HCT116 (cell line): ENCODE results near the gene ZNF568. TPM values are rescaled to one million over a fixed set of nuclear protein-coding genes. Genes with fewer than 3 reads are reported as not detected.

Experiments used
- ATAC-seq: fragments of 200-7000 bp; cut with Tn5 transposase; 2 replicates; pipeline ENCODE4 v1.9.1; 2020; ENCODE audit warnings: mild to moderate bottlenecking, moderate library complexity
- BruUV-seq: library from RNA; stranded (reverse); fragments of 400-500 nt; replicated peaks from 2 replicates; lab custom pipeline; 2021; lab: Mats Ljungman, UMichigan
- CTCF ChIA-PET: fragments of 300-600 bp; sonication (Branson Sonifier 250); formaldehyde crosslinking; loops from one replicate; lab custom pipeline; 2021; ENCODE audit warnings: antibody characterized with exemption; lab: Charles Lee
- POLR2A ChIA-PET: fragments of 300-600, 350-600 bp; sonication (Branson Sonifier 250); formaldehyde crosslinking; loops from one replicate; lab custom pipeline; 2021; ENCODE audit warnings: antibody characterized with exemption; lab: Charles Lee
- RAD21 ChIA-PET, 2 experiments: fragments of 300-600 bp; sonication (Branson Sonifier 250); formaldehyde crosslinking; loops; one replicate each; lab custom pipeline; 2023; ENCODE audit warnings: low total read pairs in 2 of 2; ENCODE audit not compliant: uncharacterized antibody in 2 of 2, unreplicated experiment in 2 of 2, low non-redundant PET in 1 of 2; lab: Charles Lee
- DNase-seq: peaks from one replicate; pipeline ENCODE4 v3.0.0-alpha.2; 2010; ENCODE audit warnings: low read depth, low spot score
- H2AFZ ChIP-seq: fragments of 200-600 bp; shearing (Covaris generic), sonication (generic); 2 replicates; pipeline ENCODE4 v1.6.1; 2017; ENCODE audit warnings: low read depth, mixed run types, mixed read lengths, antibody characterized with exemption, low read length; ENCODE audit not compliant: poor library complexity, severe bottlenecking
- H3K27ac ChIP-seq: 2 replicates; pipeline ENCODE4 v1.5.1; 2012; ENCODE audit warnings: low read depth, low read length
- H3K27me3 ChIP-seq: fragments of 200-600 bp; sonication (generic); 2 replicates; pipeline ENCODE4 v1.6.1; 2016; ENCODE audit warnings: mixed run types, low read length, mixed read lengths; ENCODE audit not compliant: insufficient read depth
- H3K36me3 ChIP-seq, 2 experiments: fragments of 200-500 bp in 1 of 2; fragments of 200-600 bp in 1 of 2; sonication (Bioruptor generic) in 1 of 2; sonication (generic) in 1 of 2; 2 replicates each; pipeline versions ENCODE4 v1.5.1 to v1.6.1; 2014 to 2016; ENCODE audit warnings: low read length in 2 of 2, inconsistent platforms in 1 of 2, mixed read lengths in 1 of 2, mixed run types in 1 of 2; ENCODE audit not compliant: insufficient read depth in 2 of 2, control insufficient read depth in 1 of 2
- H3K4me1 ChIP-seq, 2 experiments: fragments of 200-600 bp in 1 of 2; sonication (generic) in 1 of 2; 2 replicates each; pipeline versions ENCODE4 v1.5.1 to v1.6.1; 2012 to 2017; ENCODE audit warnings: low read length in 2 of 2, inconsistent platforms in 1 of 2, mild to moderate bottlenecking in 1 of 2, mixed read lengths in 1 of 2, mixed run types in 1 of 2, moderate library complexity in 1 of 2; ENCODE audit not compliant: insufficient read depth in 2 of 2, control insufficient read depth in 1 of 2
- H3K4me2 ChIP-seq: fragments of 200-600 bp; sonication (generic); 2 replicates; pipeline ENCODE4 v1.6.1; 2017; ENCODE audit warnings: mixed run types, low read length, mixed read lengths
- H3K4me3 ChIP-seq, 2 experiments: fragments of 200-600 bp in 1 of 2; sonication (generic) in 1 of 2; replicated peaks in 1 of 2; 2 replicates each; pipeline ENCODE4 v1.5.1; 2011 to 2016; ENCODE audit warnings: low read length in 2 of 2, control low read depth in 1 of 2, low read depth in 1 of 2, mild to moderate bottlenecking in 1 of 2, mixed read lengths in 1 of 2, mixed run types in 1 of 2
- H3K79me2 ChIP-seq: fragments of 200-600 bp; sonication (generic); 2 replicates; pipeline ENCODE4 v1.6.1; 2017; ENCODE audit warnings: mild to moderate bottlenecking, mixed run types, low read length, moderate library complexity, mixed read lengths; ENCODE audit not compliant: insufficient read depth
- H3K9ac ChIP-seq: fragments of 200-600 bp; sonication (generic); 2 replicates; pipeline ENCODE4 v1.6.1; 2016; ENCODE audit warnings: low read length, mixed read lengths
- H3K9me2 ChIP-seq: fragments of 200-600 bp; sonication (generic), shearing (Covaris generic); 2 replicates; pipeline ENCODE4 v1.6.1; 2017; ENCODE audit warnings: mixed run types, mild to moderate bottlenecking, moderate library complexity; ENCODE audit not compliant: insufficient read depth
- H3K9me3 ChIP-seq, 2 experiments: fragments of 200-500 bp in 1 of 2; fragments of 200-600 bp in 1 of 2; sonication (Bioruptor generic) in 1 of 2; sonication (generic) in 1 of 2; 2 replicates each; pipeline ENCODE4 v1.6.1; 2014 to 2017; ENCODE audit warnings: low read length in 2 of 2, mixed read lengths in 2 of 2, inconsistent platforms in 1 of 2, low read depth in 1 of 2, mild to moderate bottlenecking in 1 of 2, mixed run types in 1 of 2, moderate library complexity in 1 of 2; ENCODE audit not compliant: control insufficient read depth in 1 of 2, insufficient read depth in 1 of 2
- H4K20me1 ChIP-seq: fragments of 200-600 bp; sonication (generic), shearing (Covaris generic); 2 replicates; pipeline ENCODE4 v1.6.1; 2017; ENCODE audit warnings: mixed run types, mild to moderate bottlenecking, moderate library complexity; ENCODE audit not compliant: insufficient read depth
- CBX3 ChIP-seq: IDR thresholded peaks from 2 replicates; pipeline ENCODE4 v1.6.1; 2012; ENCODE audit warnings: low read depth
- CEBPB ChIP-seq: IDR thresholded peaks from 2 replicates; pipeline ENCODE4 v1.6.1; 2012; ENCODE audit warnings: low read depth
- EGR1 ChIP-seq: IDR thresholded peaks from 2 replicates; pipeline ENCODE4 v1.6.1; 2012; ENCODE audit warnings: low read depth
- ELF1 ChIP-seq: IDR thresholded peaks from 2 replicates; pipeline ENCODE4 v1.6.1; 2012; ENCODE audit warnings: low read depth, borderline replicate concordance
- EZH2 ChIP-seq: fragments of 200-600 bp; sonication (generic); IDR thresholded peaks from 2 replicates; pipeline ENCODE4 v1.6.1; 2017; ENCODE audit warnings: antibody characterized with exemption, mixed run types
- EZH2phosphoT487 ChIP-seq: fragments of 200-600 bp; IDR thresholded peaks from 2 replicates; pipeline ENCODE4 v1.6.1; 2018; ENCODE audit warnings: antibody characterized with exemption, borderline replicate concordance
- FOSL1 ChIP-seq: IDR thresholded peaks from 2 replicates; pipeline ENCODE4 v1.6.1; 2012; ENCODE audit warnings: low read depth
- JUND ChIP-seq: IDR thresholded peaks from 2 replicates; pipeline ENCODE4 v1.6.1; 2012
- POLR2A ChIP-seq: IDR thresholded peaks from 2 replicates; pipeline ENCODE4 v1.7.0; 2011; ENCODE audit warnings: borderline replicate concordance; ENCODE audit not compliant: insufficient read depth, insufficient read length; ENCODE audit errors: extremely low read depth
- POLR2AphosphoS5 ChIP-seq: IDR thresholded peaks from 2 replicates; pipeline ENCODE4 v1.6.1; 2011; ENCODE audit warnings: mild to moderate bottlenecking, low read depth, low read length, moderate library complexity
- RAD21 ChIP-seq: IDR thresholded peaks from 2 replicates; pipeline ENCODE4 v1.6.1; 2012; ENCODE audit warnings: low read depth, mild to moderate bottlenecking
- SP1 ChIP-seq: IDR thresholded peaks from 2 replicates; pipeline ENCODE4 v1.6.1; 2012; ENCODE audit warnings: low read depth
- SRF ChIP-seq: IDR thresholded peaks from 2 replicates; pipeline ENCODE4 v1.6.1; 2012; ENCODE audit warnings: low read depth
- YY1 ChIP-seq: IDR thresholded peaks from 2 replicates; pipeline ENCODE4 v1.6.1; 2011; ENCODE audit warnings: low read length, low read depth, moderate library complexity, mild to moderate bottlenecking; ENCODE audit not compliant: insufficient replicate concordance; ENCODE audit errors: extremely low read depth
- ZFX ChIP-seq: fragments of 450-650 bp; IDR thresholded peaks from 2 replicates; pipeline ENCODE4 v1.6.1; 2017
- ZNF274 ChIP-seq: fragments of 200-500 bp; sonication (Bioruptor generic); IDR thresholded peaks from 2 replicates; pipeline ENCODE4 v1.6.1; 2014; ENCODE audit warnings: mild to moderate bottlenecking, low read depth, low read length, inconsistent platforms
- intact Hi-C: fragments of 100-400 bp; cut with micrococcal nuclease; formaldehyde crosslinking; loops from 2 replicates; pipeline ENCODE4 v1.10.0; 2022
- total RNA-seq: library from RNA; stranded (reverse); gene quantifications from one replicate; pipeline ENCODE4 v1.2.1, GENCODE V29; 2021; ENCODE audit not compliant: unreplicated experiment
- TF ChIP-seq, protein P1 (sequence below): IDR thresholded peaks from 2 replicates; pipeline ENCODE4 v1.6.1; 2012
- TF ChIP-seq, protein P2 (sequence below): IDR thresholded peaks from 2 replicates; pipeline ENCODE4 v1.6.1; 2011; ENCODE audit warnings: mild to moderate bottlenecking, low read length, moderate library complexity; ENCODE audit not compliant: insufficient replicate concordance; ENCODE audit errors: extremely low read depth

The ZNF568 gene
- total RNA-seq, 1 experiment from 2014 or later = not detected

DNA sequence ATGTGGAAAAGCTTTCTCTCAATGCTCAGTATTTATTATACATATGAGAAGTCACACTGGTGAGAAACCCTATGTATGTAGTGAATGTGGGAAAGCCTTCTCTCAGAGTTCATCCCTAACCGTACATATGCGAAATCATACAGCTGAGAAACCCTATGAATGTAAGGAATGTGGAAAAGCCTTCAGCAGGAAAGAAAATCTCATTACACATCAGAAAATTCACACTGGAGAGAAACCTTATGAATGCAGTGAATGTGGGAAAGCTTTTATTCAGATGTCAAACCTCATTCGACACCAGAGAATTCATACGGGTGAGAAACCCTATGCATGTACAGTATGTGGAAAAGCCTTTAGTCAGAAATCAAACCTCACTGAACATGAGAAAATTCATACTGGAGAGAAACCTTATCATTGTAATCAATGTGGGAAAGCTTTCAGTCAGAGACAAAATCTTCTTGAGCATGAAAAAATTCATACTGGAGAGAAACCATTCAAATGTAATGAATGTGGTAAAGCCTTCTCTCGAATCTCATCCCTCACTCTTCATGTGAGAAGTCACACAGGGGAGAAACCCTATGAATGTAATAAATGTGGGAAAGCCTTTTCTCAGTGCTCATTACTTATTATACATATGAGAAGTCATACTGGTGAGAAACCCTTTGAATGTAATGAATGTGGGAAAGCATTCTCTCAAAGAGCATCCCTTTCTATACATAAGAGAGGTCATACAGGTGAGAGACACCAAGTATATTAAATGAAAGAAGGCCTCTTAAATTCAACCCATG lies 34.4 kb downstream of the ZNF568 start:
- H2AFZ ChIP-seq = no peak overlapping the region
- H3K4me2 ChIP-seq = no peak overlapping the region
- ChIA-PET CTCF (no interaction called here), RAD21 (interaction anchor here in 1 of 2 experiments (0.6 kb wide), 1 partner anchor 150 kb away, joined by 3 read pairs; no protein-coding TSS in a partner anchor), POLR2A (no interaction called here)
- H4K20me1 ChIP-seq = no peaks in the 10 kb centered on the region
- BruUV-seq = no TSS peak
- H3K27me3 ChIP-seq = no peaks in the 10 kb centered on the region
- TF ChIP-seq EGR1 (no peak), JUND (no peak), ELF1 (no peak), ZNF274 (no peak), SP1 (no peak)
- DNase-seq = no peak
- no peak for ATAC-seq
- no peaks in the 10 kb centered on the region for H3K4me1 ChIP-seq
- H3K9me2 ChIP-seq = no peaks in the 10 kb centered on the region
- H3K9ac ChIP-seq = no peak overlapping the region
- H3K79me2 ChIP-seq = no peaks in the 10 kb centered on the region
- no peaks in the 10 kb centered on the region for H3K36me3 ChIP-seq
- intact Hi-C loops = no loop called here
- no peak overlapping the region for H3K27ac ChIP-seq
- H3K4me3 ChIP-seq = no peak overlapping the region
- peaks cover 7 to 32% of the 10 kb centered on the region in 2 experiments; a peak in 2 of 4 replicates for H3K9me3 ChIP-seq

DNA sequence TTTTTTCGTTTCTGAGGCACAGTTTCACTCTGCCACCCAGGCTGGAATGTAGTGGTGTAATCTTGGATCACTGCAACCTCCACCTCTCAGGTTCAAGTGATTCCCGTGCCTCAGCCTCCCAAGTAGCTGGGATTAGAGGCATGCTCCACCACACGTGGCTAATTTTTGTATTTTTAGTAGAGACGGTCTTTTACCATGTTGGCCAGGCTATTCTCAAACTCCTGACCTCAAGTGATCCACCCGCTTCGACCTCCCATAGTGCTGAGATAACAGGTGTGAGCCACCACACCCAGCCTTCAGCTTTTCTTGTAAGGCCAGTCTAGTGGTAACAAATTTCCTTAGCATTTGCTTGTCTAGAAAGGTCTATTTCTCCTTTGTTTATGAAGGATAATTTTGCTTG lies 46.2 kb downstream of the ZNF568 start:
- Histone ChIP-seq H3K4me1 (no peaks in the 10 kb centered on the region), H3K36me3 (no peaks in the 10 kb centered on the region), H3K27me3 (no peaks in the 10 kb centered on the region), H3K9me3 (peaks cover 8 to 13% of the 10 kb centered on the region in 2 experiments; a peak in 2 of 4 replicates), H3K4me2 (no peak overlapping the region), H3K27ac (no peak overlapping the region), H3K4me3 (no peak overlapping the region), H2AFZ (no peak overlapping the region), H3K9ac (no peak overlapping the region), H4K20me1 (no peaks in the 10 kb centered on the region), H3K79me2 (no peaks in the 10 kb centered on the region), H3K9me2 (no peaks in the 10 kb centered on the region)
- ATAC-seq (no peak), DNase-seq (no peak)
- POLR2A ChIA-PET = no interaction called here
- RAD21 ChIA-PET = no interaction called here
- CTCF ChIA-PET = no interaction called here
- intact Hi-C loops = no loop called here
- BruUV-seq = no TSS peak
- TF ChIP-seq POLR2A = no peak
- TF ChIP-seq SRF = no peak
- TF ChIP-seq ELF1 = no peak
- TF ChIP-seq POLR2AphosphoS5 = no peak
- TF ChIP-seq CEBPB = no peak
- TF ChIP-seq, protein P1, sequence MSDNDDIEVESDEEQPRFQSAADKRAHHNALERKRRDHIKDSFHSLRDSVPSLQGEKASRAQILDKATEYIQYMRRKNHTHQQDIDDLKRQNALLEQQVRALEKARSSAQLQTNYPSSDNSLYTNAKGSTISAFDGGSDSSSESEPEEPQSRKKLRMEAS = no peak
- TF ChIP-seq, protein P2, sequence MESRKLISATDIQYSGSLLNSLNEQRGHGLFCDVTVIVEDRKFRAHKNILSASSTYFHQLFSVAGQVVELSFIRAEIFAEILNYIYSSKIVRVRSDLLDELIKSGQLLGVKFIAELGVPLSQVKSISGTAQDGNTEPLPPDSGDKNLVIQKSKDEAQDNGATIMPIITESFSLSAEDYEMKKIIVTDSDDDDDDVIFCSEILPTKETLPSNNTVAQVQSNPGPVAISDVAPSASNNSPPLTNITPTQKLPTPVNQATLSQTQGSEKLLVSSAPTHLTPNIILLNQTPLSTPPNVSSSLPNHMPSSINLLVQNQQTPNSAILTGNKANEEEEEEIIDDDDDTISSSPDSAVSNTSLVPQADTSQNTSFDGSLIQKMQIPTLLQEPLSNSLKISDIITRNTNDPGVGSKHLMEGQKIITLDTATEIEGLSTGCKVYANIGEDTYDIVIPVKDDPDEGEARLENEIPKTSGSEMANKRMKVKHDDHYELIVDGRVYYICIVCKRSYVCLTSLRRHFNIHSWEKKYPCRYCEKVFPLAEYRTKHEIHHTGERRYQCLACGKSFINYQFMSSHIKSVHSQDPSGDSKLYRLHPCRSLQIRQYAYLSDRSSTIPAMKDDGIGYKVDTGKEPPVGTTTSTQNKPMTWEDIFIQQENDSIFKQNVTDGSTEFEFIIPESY = no peak
- no peak for TF ChIP-seq ZFX
- no peak for TF ChIP-seq RAD21
- no peak for TF ChIP-seq EZH2phosphoT487
- no peak for TF ChIP-seq EZH2
- no peak for TF ChIP-seq CBX3
- TF ChIP-seq SP1 = no peak
- no peak for TF ChIP-seq FOSL1
- TF ChIP-seq YY1 = no peak
